Posterior vena cava (tissue), 2 donors: Measurements from ENCODE around the gene IMPDH2. TPM values are rescaled to one million over a fixed set of nuclear protein-coding genes. Genes with fewer than 3 reads are reported as not detected.

ENCODE experiments used
- DNase-seq: peaks from one replicate; pipeline ENCODE4 v3.0.0-alpha.2; 2020; ENCODE audit warnings: low spot score
- intact Hi-C, 2 donors: fragments of 100-400 bp; cut with DNase I; formaldehyde crosslinking; loops; one replicate each; pipeline versions ENCODE4 v1.14.1 to v1.14.2; 2022 to 2023
- total RNA-seq, 2 donors: library from RNA; stranded (reverse); fragmentation: NEBNext Ultra II Directional; extraction: Animal tissue kit (Norgen Biotek cat#: 25700); gene quantifications; one replicate each; pipeline ENCODE4 v1.2.1, GENCODE V29; 2021
- donor health status: DM: yes; HTN: yes; CAD: no.
- donor health status: DM: yes; HTN: yes; CAD: no.

IMPDH2 gene
- total RNA-seq, 2 donors from 2014 or later = 96.4 to 112 TPM

DNA sequence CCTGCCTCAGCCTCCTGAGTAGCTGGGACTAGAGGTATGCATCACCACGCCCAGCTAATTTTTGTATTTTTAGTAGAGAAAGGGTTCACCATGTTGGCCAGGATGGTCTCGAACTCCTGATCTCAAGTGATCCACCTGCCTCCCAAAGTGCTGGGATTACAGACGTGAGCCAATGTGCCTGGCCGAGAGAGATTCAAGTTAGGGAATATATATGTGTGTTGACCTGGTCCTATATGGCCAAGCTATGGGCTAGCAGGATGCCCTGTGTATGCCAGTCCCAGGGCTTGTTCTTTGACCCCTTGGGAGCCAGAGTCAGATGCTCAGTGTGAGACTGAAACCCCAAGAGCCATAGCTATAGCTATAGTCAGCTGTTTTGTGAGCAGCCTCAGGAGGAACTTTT, 5.4 kb downstream of the IMPDH2 start:
- intact Hi-C loops = loop anchor here in 1 of 2 donors (5.0 kb wide), 1 partner anchor 69 kb away; the partner anchor contains the start of gene QRICH1
- DNase-seq = no peak

DNA sequence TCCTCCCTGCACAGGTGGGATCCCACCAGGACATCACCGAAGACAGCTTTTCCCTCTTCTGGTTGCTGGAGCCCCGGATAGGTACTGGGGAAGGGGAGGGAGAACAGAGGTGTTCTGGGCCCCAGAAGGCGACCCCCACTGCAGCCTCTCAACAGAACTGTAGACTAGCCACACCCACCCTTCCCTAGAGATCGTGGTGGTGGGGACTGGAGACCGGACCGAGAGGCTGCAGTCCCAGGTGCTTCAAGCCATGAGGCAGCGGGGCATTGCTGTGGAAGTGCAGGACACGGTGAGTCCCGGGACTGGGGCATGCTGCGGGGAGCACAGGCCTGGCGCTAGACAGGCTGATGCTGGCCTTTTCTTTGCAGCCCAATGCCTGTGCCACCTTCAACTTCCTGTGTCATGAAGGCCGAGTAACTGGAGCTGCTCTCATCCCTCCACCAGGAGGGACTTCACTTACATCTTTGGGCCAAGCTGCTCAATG, 6.5 kb downstream of the IMPDH2 start:
- no peak for DNase-seq
- intact Hi-C loops = loop anchor here in 1 of 2 donors (5.0 kb wide), 1 partner anchor 70 kb away; the partner anchor contains the start of gene QRICH1

DNA sequence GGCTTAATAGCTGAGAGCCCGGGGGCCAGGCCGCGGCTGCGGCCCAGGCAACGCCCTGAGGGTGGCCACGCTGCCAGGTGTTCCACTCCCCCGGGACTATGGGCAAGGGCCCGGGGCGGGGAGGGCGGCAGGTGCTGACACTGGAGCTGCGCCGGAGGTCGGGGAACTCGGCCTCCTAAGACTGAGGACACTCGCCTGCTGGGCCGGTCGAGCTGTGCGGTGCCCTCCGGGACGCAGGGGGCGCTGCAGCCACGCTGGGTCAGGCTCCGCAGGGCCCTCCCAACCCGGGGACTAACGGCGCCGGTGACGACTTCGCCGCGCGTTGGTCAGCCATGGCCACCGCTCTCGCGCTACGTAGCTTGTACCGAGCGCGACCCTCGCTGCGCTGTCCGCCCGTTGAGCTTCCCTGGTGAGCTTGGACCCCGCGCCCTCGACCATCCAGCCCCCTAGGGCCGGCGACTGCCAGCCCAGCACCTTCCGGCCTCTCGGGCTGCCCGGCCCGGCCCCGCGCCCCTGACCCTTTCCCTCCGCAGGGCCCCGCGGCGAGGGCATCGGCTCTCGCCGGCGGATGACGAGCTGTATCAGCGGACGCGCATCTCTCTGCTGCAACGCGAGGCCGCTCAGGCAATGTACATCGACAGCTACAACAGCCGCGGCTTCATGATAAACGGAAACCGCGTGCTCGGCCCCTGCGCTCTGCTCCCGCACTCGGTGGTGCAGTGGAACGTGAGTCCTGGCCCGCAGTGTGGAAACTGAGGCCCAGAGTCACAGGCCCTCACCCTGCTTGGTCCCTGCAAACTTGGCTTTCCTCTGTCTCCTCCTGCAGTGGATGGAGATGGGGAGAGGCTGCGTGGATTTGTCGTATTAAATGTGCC, 7.1 kb downstream of the IMPDH2 start, which contains the start of gene NDUFAF3:
Gene NDUFAF3 (plus strand): TSS at position 309 of the 875 bp plus-strand sequence. CDS start 24 bp downstream, at position 333.
- intact Hi-C loops = loop anchor here in 1 of 2 donors (5.0 kb wide), 1 partner anchor 70 kb away; the partner anchor contains the start of gene QRICH1
- peak; percentile 98 for DNase-seq

DNA sequence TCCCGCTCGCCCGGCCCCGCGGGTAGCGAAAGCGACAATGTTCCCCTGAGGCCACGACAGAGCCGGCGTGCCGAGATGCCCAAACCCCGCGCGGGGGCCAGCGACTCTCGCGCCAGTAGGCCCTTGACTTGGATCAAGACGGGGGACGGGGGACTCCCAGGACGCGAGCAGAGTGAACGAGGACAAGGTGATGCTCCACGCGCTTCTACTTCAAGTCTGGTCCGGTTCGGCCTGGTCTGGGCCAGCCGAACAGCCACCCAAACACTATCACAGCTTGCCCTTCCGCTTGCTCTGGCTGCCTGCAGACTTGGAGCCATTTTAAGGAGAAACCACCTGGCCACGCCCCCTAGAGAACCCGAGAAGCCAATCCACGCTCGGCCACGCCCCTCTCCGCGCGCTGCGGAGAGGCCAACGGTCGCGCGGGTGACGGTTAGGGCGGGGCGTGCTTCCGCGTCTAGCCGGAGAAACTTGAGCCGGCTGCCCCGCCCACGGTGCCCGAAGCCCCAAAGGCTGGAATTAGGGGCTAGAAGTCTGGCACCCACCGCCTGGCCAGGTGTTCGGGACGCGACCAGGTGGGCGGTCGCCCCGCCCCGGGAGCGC, 7.9 kb downstream of the IMPDH2 start:
- DNase-seq = peak; percentile 100
- intact Hi-C loops = loop anchor here in 1 of 2 donors (5.0 kb wide), 1 partner anchor 71 kb away; the partner anchor contains the start of gene QRICH1

DNA sequence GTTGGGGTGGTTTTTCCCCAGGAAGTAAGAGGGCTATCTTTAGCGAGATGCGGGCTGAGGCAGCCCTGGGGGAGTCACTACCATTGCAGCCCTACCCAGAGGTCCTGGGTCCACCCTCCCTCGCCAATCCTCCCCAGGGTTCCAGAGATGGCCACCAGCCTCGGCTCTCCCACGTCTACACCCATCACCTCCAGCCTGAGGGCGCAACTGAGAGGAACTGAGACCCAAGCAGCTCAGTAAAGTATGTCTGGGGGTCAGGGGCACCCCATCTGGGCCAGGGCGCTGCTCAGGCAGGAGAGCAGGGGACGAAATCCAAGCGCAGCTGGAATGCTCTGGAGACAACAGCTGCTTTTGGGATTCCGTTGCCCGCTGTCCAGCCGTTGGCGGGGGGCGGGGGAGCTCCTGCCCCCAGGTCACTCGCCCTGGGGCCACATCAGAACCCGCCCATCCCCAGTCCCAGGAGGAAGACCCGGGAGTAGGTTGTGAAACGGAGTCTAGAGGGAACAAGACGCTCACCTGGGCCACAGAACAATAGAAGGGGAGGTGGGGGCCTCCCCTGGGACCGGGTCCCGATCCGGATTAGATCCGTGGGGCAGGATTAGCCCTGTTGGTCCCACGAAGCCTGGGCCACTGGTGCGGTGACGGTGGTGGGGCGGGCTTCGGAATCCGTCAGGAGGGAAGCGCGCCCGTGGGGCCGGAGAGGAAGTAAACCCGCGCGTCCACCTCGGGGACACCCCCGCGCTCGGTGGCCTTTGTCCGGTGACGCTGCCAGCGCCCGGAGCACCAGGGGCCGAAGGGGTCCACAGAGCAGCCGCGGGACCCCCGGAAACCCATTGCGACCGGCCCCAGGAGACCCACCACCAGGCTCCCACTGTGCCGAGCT, 8.6 kb downstream of the IMPDH2 start:
- intact Hi-C loops = loop anchor here in 1 of 2 donors (5.0 kb wide), 1 partner anchor 72 kb away; the partner anchor contains the start of gene QRICH1
- peak; percentile 92 for DNase-seq

DNA sequence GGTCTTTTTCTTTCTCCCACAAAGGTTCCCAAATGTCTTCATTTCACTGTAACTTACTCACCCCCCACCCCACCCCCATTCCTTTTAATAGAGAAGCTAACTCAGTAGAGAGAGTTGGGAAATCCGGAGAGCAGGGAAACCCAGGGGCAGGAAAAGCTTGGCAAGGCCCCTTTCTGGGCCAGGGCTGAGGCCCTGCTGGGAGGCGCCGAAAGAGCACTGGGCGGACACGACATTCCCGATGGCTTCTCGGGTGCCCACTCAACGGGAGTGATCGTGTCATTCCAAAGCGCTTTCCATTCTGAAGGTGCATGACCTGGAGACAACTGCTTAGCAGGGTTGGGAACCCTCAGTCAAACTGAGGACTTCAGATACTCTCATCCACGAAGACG, 9.3 kb downstream of the IMPDH2 start:
- no peak for DNase-seq

DNA sequence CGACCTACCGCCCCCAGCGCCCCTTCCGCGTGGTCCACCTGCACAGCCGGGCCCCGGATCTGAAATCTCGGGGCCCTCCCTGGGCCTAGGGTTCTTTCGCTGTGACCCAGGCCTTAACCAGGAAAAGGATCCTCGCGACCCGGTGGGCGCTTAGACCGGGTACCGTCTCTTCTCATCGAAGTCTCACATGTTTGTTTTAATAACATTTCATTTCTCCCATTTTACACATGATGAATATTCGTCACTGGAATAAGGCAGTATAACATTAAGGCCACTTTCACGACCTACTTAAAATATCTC, 10.5 kb downstream of the IMPDH2 start:
- intact Hi-C loops = no loop called here
- DNase-seq = no peak

More for the DNA sequence above, 9.3 kb downstream of the IMPDH2 start:
- intact Hi-C loops = loop anchor here in 1 of 2 donors (5.0 kb wide), 1 partner anchor 72 kb away; the partner anchor contains the start of gene QRICH1

DNA sequence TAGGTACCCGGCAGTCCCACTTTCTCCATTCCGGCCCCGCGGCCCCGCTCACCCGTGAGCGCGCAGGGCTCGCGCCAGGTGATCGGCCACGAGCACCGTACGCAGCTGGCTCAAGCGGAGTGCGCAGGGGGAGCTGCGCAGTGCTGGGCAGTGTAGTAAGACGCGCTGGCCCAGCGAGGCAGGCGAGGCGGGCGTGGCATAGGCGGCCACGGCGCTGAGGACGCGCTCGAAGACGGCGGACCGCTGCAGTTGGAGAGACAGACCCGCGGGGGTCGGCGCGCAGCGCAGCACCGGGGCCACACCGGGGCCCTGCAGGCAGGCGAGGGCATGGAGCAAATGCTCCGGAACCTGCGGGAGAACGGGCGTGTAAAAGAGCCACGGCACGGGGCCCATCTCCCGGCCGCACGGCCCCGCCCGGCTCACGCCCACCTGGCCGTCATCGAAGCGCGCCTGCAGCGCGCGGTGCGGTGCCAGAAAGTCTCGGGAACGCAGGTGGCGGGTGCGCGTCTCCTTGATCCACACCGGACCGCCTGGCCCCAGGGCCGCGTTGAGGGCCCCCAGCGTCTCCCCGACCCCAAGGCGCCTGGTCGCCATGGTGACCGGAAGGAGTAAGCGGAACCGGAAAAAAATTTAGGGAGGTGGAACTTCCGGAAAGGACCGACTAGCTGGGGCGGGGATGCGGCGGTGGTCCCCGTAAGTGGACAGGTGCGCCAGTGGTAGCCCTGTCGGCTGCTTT, 11.1 kb downstream of the IMPDH2 start, which contains the start of gene DALRD3:
Gene DALRD3 (minus strand): TSS at position 610 of the 736 bp plus-strand sequence. CDS start 16 bp downstream, at position 594.
- intact Hi-C loops = no loop called here
- DNase-seq = peak; percentile 88

DNA sequence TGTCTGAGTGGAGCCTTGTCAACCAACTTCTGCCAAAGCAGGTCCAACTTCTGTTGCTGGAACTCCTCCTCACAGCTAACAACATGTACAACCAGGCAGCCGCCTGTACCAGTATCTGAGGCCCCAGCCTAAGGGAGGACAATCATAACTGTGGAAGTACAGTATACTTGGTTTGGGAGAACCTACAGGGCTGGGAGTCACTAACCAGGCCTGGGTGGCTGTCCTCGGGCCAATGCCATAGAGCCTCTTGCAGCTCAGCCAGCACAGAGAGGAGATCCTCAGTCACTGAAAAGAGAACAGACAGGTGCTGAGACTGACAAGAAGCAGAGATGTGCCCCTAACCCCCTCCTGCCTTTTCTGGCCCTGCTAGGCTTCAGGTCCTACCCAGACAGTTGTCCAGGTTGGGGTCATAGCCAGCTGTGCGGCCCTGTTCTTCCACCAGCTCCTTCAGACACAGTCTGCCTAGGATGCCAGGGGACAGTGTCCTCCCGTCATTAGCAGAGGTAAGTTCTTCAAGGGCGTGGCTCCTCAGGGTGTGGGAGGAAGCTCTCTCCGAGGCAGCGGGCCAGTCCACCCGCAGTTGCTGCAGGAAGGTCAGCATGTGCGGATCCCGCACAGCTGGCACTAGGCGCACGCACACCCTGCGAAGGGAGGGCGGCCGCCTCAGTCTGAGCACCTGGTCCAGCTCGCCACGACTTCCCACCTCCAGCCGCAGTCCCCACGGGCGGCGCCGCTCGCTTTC, 11.8 kb downstream of the IMPDH2 start:
- DNase-seq = no peak
- intact Hi-C loops = no loop called here

DNA sequence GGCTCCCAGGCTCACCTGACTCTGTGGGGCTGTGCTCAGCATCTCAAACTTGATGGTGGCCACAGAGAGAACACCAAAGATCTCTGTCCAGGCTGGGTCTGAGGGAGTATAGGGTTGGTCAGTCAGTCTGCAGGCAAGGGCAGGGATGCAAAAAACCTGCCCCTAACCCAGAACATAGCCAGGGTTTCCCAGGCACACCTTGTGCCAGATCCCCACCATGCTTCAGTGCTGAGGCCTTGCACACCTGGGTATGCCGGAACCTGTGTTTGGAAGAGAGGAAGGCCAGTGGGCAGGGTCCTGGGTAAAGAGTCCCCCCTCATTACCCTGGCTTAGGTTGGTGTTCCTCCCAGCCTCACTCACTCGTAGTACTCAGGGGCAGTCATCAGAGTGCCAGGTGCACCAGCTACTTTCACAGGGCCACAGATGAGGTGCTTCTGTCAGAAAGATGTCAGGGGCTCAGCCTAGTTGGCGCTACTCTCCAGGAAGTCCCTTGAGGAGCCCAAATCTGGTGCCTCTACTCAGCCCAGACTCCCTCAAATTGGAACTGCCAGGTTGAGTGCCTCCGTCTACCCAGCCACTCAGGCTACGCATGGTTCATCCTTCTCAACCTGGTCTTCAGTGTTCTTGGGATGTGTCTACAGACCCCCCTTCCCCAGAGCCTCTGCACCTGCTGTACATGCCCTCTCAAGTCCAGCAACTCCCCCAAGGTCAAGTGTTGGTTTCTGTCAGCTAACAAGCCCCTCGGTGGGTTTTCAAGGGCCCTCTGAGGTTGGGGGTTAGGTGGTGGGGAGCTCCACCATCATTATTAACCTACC, 12.6 kb downstream of the IMPDH2 start:
- DNase-seq = no peak
- intact Hi-C loops = no loop called here

DNA sequence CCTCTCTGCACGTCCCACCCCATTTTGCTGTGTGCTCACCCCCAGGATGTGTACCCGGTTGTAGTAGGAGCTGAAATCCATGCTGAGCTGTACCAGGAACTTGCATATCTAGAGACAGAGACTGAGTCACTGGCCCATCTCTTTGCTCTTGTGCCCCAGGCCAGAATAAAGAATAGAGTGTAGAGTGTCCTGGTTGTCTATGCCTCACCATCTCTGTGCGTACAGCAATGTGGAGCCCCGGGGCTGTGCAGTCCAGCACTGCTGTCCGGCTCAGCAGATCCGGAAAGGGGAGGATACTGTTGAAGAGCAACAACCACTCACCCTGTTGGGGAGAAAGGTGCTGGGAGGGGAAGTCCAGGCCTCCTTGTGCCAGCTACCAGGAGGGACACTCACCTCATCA, 13.4 kb downstream of the IMPDH2 start:
- DNase-seq = no peak
- intact Hi-C loops = no loop called here

DNA sequence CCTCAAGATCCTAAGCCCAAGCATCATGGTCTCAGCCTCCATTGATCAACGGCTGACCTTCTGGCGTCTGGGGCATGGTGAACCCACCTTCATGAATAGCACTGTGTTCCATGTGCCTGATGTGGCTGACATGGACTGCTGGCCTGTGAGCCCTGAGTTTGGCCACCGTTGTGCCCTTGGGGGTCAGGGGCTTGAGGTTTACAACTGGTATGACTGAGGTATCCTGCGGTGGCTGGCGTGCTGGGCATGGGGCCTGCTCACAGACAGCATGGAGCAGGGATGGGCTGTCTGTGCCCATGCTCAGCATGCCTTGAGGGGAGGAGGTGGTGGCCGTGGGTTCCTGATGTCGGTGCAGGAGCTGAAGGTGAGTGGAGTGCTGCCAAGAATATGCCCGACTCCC, 14.1 kb downstream of the IMPDH2 start:
- intact Hi-C loops = no loop called here
- DNase-seq = no peak

DNA sequence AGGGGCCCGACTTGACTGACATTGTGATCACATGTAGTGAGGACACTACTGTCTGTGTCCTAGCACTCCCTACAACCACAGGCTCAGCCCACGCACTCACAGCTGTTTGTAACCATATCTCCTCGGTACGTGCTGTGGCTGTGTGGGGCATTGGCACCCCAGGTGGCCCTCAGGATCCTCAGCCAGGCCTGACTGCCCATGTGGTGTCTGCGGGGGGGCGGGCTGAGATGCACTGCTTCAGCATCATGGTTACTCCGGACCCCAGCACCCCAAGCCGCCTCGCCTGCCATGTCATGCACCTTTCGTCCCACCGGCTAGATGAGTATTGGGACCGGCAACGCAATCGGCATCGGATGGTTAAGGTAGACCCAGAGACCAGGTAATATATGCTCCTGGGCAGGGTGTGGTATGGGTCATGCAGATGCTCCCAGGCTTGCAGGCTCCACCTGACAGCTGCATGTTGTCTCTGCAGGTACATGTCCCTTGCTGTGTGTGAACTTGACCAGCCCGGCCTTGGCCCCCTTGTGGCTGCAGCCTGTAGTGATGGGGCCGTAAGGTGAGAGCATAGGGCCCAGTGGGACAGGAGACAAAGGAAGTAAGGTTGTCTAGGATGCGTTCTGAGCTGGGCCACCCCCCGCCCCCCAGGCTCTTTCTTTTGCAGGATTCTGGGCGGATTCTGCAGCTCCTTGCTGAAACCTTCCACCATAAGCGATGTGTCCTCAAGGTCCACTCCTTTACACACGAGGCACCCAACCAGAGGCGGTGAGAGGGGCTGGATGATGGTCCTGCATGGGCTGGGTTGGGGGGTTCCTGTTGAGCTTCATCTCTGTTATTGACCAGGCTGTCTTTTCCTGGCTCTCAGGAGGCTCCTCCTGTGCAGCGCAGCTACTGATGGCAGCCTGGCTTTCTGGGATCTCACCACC, 15.2 kb downstream of the IMPDH2 start:
- DNase-seq = no peak
- intact Hi-C loops = no loop called here

DNA sequence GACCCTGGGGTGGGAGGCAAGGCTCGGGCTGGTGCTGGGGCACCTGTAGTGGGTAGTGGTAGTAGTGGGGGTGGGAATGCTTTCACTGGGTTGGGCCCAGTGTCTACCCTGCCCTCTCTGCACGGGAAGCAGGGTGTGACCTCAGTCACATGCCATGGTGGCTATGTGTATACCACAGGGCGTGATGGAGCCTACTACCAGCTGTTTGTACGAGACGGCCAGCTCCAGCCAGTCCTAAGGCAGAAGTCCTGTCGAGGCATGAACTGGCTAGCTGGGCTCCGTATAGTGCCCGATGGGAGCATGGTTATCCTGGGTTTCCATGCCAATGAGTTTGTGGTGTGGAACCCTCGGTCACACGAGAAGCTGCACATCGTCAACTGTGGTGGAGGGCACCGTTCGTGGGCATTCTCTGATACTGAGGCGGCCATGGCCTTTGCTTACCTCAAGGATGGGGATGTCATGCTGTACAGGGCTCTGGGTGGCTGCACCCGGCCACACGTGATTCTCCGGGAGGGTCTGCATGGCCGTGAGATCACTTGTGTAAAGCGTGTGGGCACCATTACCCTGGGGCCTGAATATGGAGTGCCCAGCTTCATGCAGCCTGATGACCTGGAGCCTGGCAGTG, 16.0 kb downstream of the IMPDH2 start:
- no peak for DNase-seq
- intact Hi-C loops = no loop called here

DNA sequence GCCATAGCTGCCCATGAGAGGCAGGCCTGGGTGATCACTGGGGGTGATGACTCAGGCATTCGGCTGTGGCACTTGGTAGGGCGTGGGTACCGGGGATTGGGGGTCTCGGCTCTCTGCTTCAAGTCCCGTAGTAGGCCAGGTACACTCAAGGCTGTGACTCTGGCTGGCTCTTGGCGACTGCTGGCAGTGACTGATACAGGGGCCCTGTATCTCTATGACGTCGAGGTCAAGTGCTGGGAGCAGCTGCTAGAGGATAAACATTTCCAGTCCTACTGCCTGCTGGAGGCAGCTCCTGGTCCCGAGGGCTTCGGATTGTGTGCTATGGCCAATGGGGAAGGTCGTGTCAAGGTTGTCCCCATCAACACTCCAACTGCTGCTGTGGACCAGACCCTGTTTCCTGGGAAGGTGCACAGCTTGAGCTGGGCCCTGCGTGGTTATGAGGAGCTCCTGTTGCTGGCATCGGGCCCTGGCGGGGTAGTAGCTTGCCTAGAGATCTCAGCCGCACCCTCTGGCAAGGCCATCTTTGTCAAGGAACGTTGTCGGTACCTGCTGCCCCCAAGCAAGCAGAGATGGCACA, 16.7 kb downstream of the IMPDH2 start:
- intact Hi-C loops = no loop called here
- no peak for DNase-seq
